Endodermal cell (in vitro differentiated cells): ENCODE results near the gene TMEM222. TPM values are rescaled to one million over a fixed set of nuclear protein-coding genes. Genes with fewer than 3 reads are reported as not detected.
A peak's percentile ranks its signal among the peaks of the same experiment; 100 is the strongest.

ENCODE experiments used
- DNase-seq: peaks from one replicate; pipeline ENCODE4 v3.0.0-alpha.2; 2017
- H3K27ac ChIP-seq: 2 replicates; pipeline ENCODE4 v1.5.1; 2013; ENCODE audit warnings: mild to moderate bottlenecking, low read depth, low read length, moderate library complexity
- H3K27me3 ChIP-seq: 2 replicates; pipeline ENCODE4 v1.6.1; 2013; ENCODE audit warnings: mild to moderate bottlenecking, low read length, moderate library complexity; ENCODE audit not compliant: insufficient read depth, control insufficient read depth, poor library complexity, severe bottlenecking
- H3K36me3 ChIP-seq: 2 replicates; pipeline ENCODE4 v1.7.0; 2013; ENCODE audit warnings: mild to moderate bottlenecking, low read length, moderate library complexity; ENCODE audit not compliant: control insufficient read depth, insufficient read depth
- H3K4me1 ChIP-seq: one replicate; pipeline ENCODE4 v1.7.0; 2013; ENCODE audit warnings: low read length; ENCODE audit not compliant: control insufficient read depth, insufficient read depth
- H3K4me3 ChIP-seq: 2 replicates; pipeline ENCODE4 v1.5.1; 2013; ENCODE audit warnings: mild to moderate bottlenecking, low read length, moderate library complexity
- H3K9ac ChIP-seq: 2 replicates; pipeline ENCODE4 v1.6.1; 2013; ENCODE audit warnings: mild to moderate bottlenecking, low read length, moderate library complexity; ENCODE audit not compliant: poor library complexity, severe bottlenecking; ENCODE audit errors: extremely low read depth
- H3K9me3 ChIP-seq: 2 replicates; pipeline ENCODE4 v1.6.1; 2013; ENCODE audit warnings: mild to moderate bottlenecking, low read length, moderate library complexity; ENCODE audit not compliant: control insufficient read depth
- H3K27ac Mint-ChIP-seq: 2 replicates; pipeline ENCODE4 v1.8.0; 2020; ENCODE audit warnings: mixed read lengths
- H3K27me3 Mint-ChIP-seq: 2 replicates; pipeline ENCODE4 v1.8.0; 2021; ENCODE audit warnings: mild to moderate bottlenecking, mixed read lengths; ENCODE audit not compliant: insufficient read depth
- H3K36me3 Mint-ChIP-seq: 2 replicates; pipeline ENCODE4 v1.8.0; 2020; ENCODE audit warnings: low read depth, mixed read lengths
- H3K4me1 Mint-ChIP-seq: 2 replicates; pipeline ENCODE4 v1.8.0; 2020; ENCODE audit warnings: mixed read lengths
- H3K4me3 Mint-ChIP-seq: 2 replicates; pipeline ENCODE4 v1.8.0; 2020; ENCODE audit warnings: mild to moderate bottlenecking, moderate library complexity, mixed read lengths
- H3K9me3 Mint-ChIP-seq: 2 replicates; pipeline ENCODE4 v1.8.0; 2020; ENCODE audit warnings: mild to moderate bottlenecking, mixed read lengths
- WGBS, 2 experiments: methylation state at CpG; one replicate each; pipeline versions ENCODE4 v1.1.5 to v1.1.7; 2013; ENCODE audit warnings: missing lambda C conversion rate in 2 of 2, mixed read lengths in 1 of 2; ENCODE audit not compliant: insufficient coverage in 1 of 2, insufficient read length in 1 of 2; 5-methylcytosine and 5-hydroxymethylcytosine counted together
- total RNA-seq, 2 donors: library from RNA; stranded (reverse); fragmentation: NEBNext Ultra II Directional in 1 of 2; extraction: Animal tissue kit (Norgen Biotek cat#: 25700) in 1 of 2; gene quantifications; 2 replicates in 1 of 2; 3 replicates in 1 of 2; pipeline ENCODE4 v1.2.1, GENCODE V29; 2021
- TF ChIP-seq, protein P1 (sequence below): fragments of 200-600 bp; sonication (generic); conservative IDR thresholded peaks from 2 replicates; pipeline ENCODE4 v1.5.0; 2021; ENCODE audit warnings: antibody characterized with exemption, mild to moderate bottlenecking

The TMEM222 gene
- total RNA-seq, 2 donors from 2014 or later: 26.0 to 31.8 TPM

- WGBS, 2 experiments: 35 to 43% methylated on average over 5 to 8 of the region's 8 CpGs
- no peaks in the 10 kb centered on the region for H3K4me1 Mint-ChIP-seq
- H3K36me3 Mint-ChIP-seq: peaks cover 7% of the 10 kb centered on the region
- H3K27me3 Mint-ChIP-seq: peaks cover 11% of the 10 kb centered on the region
- H3K4me3 Mint-ChIP-seq: peak overlapping the region; percentile 60
- no peak overlapping the region for H3K27ac ChIP-seq
- no peaks in the 10 kb centered on the region for H3K4me1 ChIP-seq
- peak overlapping the region; percentile 2 for H3K9ac ChIP-seq
- peaks cover 5% of the 10 kb centered on the region for H3K9me3 Mint-ChIP-seq
- no peaks in the 10 kb centered on the region for H3K36me3 ChIP-seq
- no peak for DNase-seq
- H3K9me3 ChIP-seq: no peaks in the 10 kb centered on the region
- TF ChIP-seq, protein P1, sequence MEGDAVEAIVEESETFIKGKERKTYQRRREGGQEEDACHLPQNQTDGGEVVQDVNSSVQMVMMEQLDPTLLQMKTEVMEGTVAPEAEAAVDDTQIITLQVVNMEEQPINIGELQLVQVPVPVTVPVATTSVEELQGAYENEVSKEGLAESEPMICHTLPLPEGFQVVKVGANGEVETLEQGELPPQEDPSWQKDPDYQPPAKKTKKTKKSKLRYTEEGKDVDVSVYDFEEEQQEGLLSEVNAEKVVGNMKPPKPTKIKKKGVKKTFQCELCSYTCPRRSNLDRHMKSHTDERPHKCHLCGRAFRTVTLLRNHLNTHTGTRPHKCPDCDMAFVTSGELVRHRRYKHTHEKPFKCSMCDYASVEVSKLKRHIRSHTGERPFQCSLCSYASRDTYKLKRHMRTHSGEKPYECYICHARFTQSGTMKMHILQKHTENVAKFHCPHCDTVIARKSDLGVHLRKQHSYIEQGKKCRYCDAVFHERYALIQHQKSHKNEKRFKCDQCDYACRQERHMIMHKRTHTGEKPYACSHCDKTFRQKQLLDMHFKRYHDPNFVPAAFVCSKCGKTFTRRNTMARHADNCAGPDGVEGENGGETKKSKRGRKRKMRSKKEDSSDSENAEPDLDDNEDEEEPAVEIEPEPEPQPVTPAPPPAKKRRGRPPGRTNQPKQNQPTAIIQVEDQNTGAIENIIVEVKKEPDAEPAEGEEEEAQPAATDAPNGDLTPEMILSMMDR: no peak
- peak overlapping the region; percentile 73 for H3K4me3 ChIP-seq
- H3K27ac Mint-ChIP-seq: peak overlapping the region; percentile 13
- peaks cover 16% of the 10 kb centered on the region for H3K27me3 ChIP-seq
These were observed 29.7 kb downstream of the TMEM222 start for GRCh38 chr1:27351541-27352107.

DNA sequence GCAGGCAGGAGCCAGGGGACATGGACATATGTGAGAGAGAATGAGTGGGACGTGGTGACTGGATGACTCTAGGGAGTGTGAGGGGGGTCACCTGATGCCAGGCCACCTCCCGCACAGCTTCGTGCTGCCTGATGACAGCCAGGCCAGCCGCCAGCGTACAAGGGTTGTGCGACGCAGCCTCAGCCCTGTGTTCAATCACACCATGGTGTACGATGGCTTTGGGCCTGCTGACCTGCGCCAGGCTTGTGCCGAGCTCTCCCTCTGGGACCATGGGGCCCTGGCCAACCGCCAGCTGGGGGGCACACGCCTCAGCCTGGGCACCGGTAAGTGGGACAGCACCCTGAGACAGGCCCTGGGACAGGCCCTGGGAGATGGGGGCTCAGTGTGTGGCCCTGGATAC lies 31.2 kb downstream of the TMEM222 start:
- Histone ChIP-seq H3K4me3 (no peak overlapping the region), H3K27me3 (peaks cover 22% of the 10 kb centered on the region), H3K9me3 (no peaks in the 10 kb centered on the region), H3K36me3 (no peaks in the 10 kb centered on the region), H3K9ac (no peak overlapping the region), H3K27ac (no peak overlapping the region), H3K4me1 (no peaks in the 10 kb centered on the region)
- TF ChIP-seq, protein P1: no peak
- Mint-ChIP-seq H3K9me3 (peaks cover 5% of the 10 kb centered on the region), H3K36me3 (peaks cover 3% of the 10 kb centered on the region), H3K4me1 (no peaks in the 10 kb centered on the region), H3K27me3 (peaks cover 19% of the 10 kb centered on the region), H3K27ac (no peak overlapping the region), H3K4me3 (no peak overlapping the region)
- DNase-seq: no peak
- 95 to 100% methylated on average over 1 to 13 of the region's 13 CpGs for WGBS, 2 experiments

DNA sequence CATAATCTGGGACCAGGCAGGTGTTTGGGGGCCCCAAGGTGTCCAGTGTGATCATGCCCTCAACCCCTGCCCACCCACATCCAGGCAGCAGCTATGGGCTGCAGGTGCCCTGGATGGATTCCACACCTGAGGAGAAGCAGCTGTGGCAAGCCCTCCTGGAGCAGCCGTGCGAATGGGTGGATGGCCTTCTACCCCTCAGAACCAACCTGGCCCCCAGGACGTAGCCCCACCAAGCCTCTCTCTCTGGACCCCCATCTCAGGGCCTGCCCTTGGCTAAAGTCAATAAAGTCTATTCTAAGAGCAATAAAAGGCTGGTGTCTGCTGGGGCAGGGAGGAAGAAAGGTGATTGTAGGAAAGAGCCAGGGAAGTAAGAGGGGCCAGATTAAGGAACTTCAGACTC lies 31.7 kb downstream of the TMEM222 start:
- peaks cover 3% of the 10 kb centered on the region for H3K36me3 Mint-ChIP-seq
- Histone ChIP-seq H3K27ac (no peak overlapping the region), H3K27me3 (peaks cover 27% of the 10 kb centered on the region), H3K9ac (no peak overlapping the region), H3K9me3 (no peaks in the 10 kb centered on the region), H3K36me3 (no peaks in the 10 kb centered on the region), H3K4me3 (no peak overlapping the region), H3K4me1 (no peaks in the 10 kb centered on the region)
- H3K27ac Mint-ChIP-seq: no peak overlapping the region
- peaks cover 23% of the 10 kb centered on the region for H3K27me3 Mint-ChIP-seq
- H3K9me3 Mint-ChIP-seq: peaks cover 5% of the 10 kb centered on the region
- DNase-seq: no peak
- H3K4me3 Mint-ChIP-seq: no peak overlapping the region
- TF ChIP-seq, protein P1: no peak
- no peaks in the 10 kb centered on the region for H3K4me1 Mint-ChIP-seq
- 94% methylated on average over 3 of the region's 3 CpGs; no CpG with 5 or more reads in 1 of the 2 experiments for WGBS, 2 experiments
